GM19452 (cell line): Measurements from ENCODE around the gene HSD11B1.

Experiments
- ATAC-seq: cut with Tn5 transposase; IDR thresholded peaks from one replicate; pipeline ENCODE4 v1.9.1; 2021; ENCODE audit not compliant: unreplicated experiment

Gene HSD11B1

DNA sequence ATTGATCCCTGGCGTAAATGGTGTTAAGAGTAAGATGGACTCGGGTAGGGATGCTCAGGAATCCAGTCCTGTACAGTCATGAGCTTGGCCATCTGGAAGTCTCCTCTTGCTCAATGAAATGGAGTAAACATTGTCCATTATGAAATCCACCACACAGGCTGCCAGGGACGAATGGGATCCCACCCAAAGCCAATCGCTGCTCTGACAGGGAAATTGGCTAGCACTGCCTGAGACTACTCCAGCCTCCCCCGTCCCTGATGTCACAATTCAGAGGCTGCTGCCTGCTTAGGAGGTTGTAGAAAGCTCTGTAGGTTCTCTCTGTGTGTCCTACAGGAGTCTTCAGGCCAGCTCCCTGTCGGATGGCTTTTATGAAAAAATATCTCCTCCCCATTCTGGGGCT is at the start of gene HSD11B1:
TSS of gene HSD11B1 (plus strand) at position 263 of the 400 bp plus-strand sequence. CDS start at position 360, 97 bp downstream.
- no peak for ATAC-seq

DNA sequence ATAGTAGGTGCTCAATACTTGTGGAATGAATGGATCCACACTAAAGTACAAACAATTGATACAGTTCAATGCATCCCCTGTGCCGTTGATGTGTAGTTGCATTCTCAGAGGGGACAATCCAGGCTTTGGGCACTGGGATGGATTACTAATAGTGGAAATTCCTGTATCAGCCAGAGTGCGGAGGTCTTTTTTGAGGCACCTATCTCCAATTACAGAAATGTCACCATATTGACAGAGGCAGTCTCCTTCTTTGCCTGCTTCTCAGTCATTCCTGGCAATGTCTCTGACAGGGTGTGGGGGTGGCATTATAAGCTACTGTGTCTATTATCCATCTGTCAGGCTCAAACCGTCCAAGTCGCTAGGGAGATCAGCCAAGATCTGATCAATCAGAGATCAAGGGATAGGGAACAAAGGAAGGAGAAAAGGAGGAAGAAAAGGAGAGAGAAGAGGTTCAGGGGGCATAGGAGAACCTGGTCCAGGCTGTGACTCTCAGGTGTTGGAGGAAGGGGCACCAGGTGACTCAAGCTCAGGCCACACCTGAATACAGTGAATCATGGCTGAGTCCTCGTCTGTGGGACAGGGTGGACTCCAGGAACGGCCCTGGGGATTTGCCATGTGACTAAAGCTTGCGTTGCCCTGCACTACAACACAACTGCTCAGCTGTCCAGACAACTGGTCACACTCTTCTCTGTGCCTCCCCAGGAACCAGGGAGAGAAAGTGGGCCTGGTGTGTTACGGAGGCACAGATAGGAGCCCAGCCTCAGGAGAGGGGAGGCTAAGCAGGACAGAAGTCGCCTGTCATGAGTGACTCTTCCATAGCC is 49.0 kb upstream of the HSD11B1 start:
- no peak for ATAC-seq

DNA sequence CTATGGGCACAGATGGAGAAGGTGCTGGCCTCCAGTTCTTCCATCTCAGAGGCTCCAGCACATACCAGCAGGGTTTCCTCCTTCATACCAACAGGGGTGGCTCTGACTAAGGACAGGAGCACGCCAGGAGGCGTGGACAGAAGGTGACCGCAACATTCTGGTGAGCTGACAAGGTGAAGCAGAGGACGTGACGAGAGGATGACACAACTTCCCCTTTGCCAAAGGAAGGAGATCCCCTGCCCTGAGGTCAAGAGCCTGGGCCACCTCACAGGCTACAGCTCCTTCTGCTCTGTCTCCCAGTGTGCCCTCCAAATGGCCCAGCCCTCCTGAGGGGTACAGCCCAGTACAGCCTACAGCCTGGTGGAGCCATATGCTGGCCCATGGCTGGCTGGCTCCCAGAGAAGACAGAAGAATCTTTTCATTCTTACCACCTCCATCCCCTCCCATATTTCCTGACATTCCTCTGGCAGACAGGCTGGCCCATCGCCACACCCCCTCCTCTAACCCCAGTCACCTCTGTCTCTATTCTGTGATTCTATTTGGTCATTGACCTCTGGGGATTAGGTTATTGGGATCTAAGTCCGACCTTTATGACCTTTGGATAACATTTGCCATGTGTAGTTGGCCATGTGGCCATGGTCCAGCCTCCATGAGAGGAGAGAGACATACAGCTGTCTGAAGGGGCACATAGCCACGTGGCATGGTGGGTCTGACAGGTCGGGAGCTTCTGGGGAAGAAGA is 47.3 kb upstream of the HSD11B1 start:
- no peak for ATAC-seq

DNA sequence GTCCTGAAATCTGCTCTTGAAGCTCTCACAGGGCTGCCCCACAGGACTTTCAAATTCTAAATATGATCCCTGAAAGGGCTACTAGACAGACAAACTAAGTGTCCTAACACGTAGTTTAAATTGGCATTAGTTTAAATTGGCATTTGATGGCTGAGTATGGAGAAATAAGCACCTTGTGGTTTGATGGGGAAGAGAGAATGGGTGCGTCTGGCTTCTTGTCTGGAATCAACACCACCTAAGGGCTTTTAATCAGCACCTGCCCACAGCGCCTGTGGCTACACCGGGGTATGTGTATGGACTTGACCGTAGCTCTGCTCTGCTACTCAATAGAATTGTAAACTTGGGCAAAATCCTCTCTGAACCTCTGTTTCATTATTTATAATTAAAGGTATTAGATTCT is 46.7 kb upstream of the HSD11B1 start:
- ATAC-seq, result no peak

DNA sequence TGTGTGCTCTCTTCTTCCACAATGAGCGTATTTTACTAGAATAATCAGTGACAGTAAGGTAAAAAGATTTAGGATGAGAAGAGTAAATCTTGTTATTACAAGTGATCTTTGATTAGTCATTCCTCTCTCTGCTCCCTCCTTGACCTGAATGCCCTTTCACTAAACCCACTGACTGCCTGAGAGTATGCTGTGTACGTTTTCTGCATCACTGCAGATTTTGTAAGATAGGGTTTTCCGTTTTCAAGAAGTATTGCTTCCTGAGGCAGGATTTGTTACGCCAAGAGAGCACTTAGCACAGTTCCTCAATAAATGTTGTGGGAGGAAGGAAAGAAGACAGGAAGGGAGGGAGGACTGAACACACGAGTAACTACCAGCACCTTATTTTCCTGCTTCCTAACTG is 44.7 kb upstream of the HSD11B1 start:
- ATAC-seq, result peak; percentile 89

DNA sequence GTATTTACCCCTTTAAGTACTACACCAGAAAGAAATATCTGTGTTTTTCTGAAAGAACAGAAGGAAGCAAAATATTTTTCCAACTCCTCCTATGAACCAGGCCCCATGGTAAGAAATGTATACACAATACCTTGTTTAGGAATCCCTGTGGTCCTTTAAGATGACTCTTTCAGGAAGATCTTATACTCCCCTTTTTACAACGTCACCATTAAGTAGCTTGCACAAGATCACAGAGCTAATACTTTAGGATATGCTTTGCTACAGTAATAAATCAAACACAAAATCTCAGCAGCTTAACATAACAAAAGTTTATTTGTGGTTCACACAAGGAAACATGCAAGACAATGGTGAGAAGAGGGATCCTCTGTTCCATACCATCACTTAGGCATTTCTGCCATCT is 43.6 kb upstream of the HSD11B1 start:
- no peak for ATAC-seq

DNA sequence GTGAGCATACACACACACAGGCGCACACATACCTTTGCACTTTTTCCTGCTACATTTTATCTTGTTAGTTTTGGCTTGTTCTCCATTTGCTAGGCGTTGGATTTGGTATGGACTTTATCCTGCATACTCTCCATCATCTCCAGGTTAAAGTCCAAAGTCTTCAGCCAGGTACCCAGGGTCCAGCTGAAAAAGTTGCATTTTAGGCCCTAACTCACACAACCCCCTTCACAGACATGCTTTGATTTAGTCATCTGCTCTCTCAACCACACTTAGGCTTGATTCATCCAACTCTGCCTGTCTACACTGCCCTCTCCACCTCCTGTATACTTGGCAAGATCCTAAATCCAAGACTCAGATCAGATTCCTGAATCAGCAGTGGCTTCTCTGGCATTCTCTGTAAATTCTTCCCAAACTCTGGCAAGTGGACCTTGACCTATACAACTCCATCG is 41.7 kb upstream of the HSD11B1 start:
- no peak for ATAC-seq

DNA sequence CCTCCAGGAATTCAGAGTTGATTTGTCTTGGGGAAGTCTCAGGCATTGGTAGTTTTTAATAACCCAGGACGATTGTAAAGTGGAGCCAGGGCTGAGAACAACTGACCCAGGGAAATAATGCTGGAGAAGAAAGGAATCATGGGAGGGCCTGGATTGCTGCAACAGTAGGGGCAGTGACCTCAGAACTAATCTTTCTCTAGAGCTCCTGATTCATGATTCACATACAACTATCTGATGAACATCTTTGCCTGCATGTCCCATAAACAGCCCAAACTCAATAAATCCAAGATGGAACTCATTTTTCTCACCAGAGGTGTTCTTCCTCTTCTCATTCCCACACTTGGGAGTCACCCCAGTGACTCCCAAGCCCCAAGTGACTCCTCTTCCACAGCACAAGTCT is 37.5 kb upstream of the HSD11B1 start:
- ATAC-seq, result no peak

DNA sequence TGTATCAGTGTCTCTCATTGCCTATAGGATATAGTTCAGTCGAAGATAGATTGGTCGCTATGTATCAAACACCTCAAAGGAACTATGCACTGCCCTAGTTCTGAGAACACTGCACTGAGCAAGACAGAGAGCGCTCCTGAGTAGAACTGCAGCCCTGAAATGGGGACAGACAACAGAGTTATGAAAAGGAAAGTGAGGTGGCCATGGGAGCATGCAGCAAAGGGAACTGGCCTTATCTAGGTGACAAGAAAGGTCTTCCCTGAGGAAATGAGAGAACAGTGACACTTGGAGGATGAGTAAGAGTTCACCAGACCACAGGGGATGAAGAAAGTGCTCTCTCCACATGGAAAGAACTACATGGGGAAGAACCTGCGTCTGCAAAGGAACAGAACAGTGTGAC is 36.9 kb upstream of the HSD11B1 start:
- no peak for ATAC-seq

DNA sequence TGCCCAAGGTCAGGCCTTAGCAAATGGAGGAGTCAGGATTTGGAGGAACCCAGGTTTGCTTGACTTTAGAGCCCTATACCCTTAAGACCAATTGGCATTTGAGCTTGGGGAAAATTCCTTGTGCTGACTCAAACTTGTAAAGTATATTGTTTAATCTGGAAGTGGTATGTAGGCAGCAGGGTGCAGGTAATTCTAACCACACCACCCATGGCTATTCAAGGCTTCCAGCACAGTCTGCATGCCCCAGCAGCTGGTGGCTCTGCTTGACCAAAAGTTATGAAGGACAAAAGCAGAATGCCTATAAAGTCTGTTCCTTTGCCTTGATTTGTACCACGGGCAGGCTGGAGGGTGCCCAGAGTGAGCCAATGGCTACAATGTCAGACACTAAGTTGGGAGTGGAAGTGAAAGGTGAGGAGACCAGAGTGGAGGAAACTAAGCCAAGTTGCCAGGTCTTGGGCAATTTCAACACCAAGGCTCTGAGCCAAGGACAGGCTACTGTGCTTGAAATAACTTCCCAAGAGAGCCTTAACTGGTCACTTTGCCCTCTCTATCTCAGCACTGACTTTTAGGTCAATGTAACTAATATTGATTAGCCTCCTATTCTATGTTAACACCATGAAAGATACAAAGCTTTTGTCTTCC is 34.1 kb upstream of the HSD11B1 start:
- ATAC-seq, result no peak

DNA sequence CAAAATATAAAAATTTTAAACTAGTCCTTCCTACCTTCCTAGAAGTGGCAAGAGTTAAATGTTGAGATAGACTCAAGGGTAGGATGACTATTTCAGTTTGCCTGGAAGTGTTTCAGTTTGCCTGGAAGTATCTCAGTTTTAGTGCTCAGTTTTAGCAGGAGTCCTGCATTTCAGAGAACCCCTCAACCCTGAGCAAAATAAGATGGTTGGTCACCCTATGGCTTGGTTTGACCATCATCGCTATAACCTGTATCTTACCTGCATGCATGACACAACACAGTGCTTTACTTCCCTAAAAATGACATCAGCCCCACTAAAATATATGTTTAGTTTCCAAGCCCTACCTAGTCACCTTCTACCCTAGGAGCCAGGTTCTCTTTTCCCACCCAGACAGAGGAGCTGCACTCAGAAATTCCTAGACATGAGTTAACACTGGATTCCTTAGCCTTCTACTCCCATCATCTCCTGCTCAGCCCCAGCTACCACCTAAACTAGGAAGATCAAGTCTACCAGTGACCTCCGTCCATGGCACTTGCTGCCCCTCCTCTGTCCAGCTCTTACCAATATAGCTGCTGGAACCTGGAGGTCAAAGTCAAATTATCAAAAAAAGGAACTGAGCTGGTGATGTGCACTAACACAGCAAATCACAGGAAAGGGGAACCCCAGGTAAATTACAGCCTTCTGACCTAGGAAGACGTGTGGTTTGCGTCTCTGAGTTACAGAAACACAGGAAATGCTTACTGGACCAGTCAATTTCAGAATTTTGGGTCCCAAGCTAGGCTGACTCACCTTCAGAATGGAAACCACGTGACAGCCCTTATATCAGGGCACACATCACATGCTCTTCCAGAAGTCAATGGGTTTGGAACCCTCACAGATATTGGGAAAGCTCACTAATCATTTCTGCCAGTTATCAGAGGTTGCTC is 31.7 kb upstream of the HSD11B1 start:
- ATAC-seq, result peak; percentile 93

DNA sequence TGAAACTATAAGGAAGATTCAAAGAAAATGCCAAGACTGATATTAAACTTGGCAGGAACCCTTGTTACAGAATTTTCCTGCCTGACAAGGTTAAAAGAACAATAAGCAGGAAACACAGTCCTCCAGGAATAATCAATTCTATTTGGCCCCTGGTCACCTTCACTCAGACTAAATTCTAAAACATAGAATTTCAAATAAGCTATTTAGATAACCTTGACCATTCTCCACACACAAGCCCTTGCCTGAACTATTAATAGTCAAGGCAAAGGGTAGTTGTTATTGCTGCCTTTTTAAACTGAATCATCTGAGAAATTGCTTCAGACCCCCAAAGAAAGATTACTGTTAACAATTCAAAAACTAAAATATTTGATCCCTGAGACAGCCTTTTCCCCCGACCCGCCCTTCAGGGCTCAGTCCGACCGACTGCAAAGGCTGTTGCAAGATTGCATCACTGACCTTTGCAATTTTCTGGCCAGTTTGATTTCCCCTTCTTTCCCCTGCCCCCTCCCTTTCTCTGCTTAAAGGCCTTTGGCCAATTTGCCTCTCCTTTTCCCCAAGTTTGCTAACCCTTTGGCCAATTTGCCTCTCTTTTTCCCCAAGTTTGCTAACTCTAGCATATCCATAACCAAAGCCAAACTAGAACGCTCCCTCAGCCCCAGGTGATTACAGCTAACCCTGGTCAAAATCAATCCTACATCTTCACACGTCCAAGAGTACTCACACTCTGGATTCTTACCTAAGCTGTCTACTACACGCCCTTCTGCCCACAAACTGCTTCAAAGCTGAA is 30.8 kb upstream of the HSD11B1 start:
- ATAC-seq, result peak; percentile 1

DNA sequence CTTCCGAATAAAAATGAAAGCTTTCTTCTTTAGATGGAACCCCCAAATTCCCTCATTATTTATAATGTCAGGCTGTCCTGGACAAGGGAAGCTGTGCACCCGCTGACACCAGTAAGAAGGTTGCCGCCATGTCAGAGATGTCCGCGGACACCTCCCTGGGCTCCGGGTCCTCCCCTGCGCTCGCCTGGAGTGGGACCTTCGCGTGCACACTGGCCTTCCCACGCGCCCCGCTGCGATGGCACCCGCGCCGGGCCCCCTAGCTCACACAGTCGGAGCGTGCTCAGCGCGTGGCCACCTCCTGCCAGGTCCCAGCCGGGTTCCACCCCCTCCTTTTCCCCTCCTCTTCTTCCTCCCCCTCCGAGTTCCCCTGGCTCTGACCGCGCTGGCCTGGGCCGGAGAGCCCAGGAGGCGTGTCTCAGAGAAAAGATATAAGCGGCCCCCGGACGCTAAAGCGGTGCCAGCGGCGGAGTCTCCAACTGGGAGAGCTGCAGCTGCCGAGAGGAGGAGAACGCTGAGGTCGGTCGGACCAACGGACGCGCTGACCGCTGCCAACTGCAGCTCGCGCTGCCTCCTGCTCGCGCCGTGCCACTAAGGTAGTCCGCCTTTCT is 29.6 kb upstream of the HSD11B1 start, which contains the start of gene G0S2:
TSS of gene G0S2 (plus strand) at position 456 of the 608 bp plus-strand sequence. CDS start 273 bp downstream, outside the sequence.
- ATAC-seq, result no peak

DNA sequence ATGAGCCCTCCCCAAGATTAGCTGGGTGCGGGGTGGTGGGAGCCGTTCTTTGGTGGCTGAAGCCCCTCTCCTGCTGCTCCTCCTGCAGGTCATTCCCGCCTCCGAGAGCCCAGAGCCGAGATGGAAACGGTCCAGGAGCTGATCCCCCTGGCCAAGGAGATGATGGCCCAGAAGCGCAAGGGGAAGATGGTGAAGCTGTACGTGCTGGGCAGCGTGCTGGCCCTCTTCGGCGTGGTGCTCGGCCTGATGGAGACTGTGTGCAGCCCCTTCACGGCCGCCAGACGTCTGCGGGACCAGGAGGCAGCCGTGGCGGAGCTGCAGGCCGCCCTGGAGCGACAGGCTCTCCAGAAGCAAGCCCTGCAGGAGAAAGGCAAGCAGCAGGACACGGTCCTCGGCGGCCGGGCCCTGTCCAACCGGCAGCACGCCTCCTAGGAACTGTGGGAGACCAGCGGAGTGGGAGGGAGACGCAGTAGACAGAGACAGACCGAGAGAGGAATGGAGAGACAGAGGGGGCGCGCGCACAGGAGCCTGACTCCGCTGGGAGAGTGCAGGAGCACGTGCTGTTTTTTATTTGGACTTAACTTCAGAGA is 29.0 kb upstream of the HSD11B1 start:
- ATAC-seq, result no peak

DNA sequence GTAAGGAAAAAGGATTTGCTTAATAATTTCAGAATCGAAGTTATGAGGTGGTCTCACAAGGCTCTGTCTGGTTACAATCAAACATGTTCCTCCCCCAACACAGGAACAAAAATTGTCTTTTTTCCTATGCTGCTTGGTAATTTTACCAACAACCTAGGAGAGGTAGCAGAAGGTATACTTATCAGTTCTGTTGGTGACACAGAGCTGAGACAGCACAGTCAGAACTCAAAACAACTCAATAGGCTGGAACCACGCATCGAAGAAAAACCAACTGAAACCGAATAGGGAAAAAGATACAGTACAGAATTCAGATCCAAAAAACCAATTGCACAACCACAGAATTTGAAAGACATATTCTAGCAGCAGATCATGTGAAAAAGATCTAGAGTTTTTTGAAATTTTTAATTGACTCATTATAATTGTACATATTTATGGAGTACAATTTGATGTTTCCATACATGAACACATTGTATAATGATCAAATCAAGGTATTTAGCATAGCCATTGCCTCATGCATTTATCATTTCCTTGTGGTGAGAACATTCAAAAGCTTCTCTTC is 25.6 kb upstream of the HSD11B1 start:
- no peak for ATAC-seq

DNA sequence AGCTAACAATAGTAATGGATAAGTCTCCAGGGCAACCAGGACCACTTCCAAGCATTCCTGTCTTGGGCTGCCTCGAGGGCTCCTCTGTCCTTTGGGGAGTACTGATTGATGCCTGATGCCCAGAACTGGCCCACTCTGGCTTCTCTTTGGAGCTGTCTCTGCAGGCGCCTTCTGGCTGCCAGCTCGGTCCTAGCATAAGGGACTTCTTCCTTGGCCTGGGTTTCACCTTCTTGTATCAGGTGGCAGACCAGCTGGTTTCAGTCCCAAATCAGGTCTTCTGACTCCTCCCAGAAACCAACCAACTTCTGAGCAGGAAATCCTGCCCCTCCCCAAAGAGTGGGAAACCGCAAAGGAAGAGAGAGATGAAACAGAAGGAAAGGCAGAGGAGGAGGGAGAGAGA is 18.8 kb upstream of the HSD11B1 start:
- peak; percentile 60 for ATAC-seq

DNA sequence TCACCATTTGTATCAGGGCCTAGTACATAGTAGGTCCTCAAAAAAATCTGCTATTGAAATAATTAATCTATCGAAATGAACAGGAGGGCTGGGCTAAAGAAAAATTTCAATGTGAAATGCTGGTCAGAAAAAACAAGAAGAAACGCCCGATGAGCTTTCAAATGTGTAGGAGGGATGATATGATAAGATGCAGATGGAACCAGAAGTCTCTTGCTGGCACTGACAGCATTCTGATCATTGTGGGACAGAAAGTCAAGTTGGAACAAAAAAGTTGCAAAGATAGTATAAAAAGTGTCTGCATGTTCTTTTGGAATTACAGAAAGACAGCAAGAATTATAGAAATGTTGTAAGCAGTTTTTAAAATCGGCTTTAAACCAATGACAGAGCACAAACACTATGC is 18.3 kb upstream of the HSD11B1 start:
- no peak for ATAC-seq

DNA sequence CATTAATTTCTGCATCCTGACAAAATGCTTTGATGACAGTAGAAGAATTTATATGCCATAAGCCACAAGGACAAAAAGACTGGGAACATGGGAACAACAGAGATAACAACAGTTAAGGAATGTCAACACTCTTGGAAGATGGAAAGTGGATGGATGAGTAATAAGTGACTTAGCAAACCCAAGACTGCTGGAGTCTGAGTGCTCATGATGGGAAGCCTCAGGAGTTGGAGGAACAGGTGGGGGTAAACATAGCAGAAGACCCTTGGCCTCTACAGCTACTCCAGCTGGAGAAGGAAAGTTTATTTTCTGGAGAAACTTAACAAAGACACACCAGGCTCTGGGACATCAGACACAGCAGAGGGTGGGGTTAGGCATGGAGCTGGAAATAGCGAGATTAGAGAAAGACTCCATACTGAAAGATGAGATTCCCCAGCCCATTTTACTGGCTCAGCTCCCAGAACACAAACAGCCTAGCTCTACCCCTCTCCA is 15.9 kb upstream of the HSD11B1 start:
- ATAC-seq, result no peak

DNA sequence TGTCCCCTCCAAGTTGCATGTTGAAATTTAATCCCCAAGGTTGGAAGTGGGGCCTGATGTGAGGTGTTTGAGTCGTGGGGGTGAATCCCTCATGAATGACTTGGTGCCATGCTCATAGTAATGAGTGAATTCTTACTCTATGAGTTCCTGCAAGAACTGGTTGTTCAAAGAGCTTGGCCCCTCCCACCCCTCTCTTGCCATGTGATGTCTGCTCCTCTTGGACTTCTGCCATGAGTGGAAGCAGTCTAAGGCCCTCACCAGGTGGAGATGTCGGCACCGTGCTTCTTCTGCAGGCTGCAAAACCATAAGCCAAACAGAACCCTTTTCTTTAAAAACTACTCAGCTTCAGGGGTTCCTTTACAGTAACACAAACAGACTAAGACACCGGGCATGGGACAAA is 15.2 kb upstream of the HSD11B1 start:
- ATAC-seq, result no peak
